RKO (cell line): ENCODE data around the gene CYP24A1.

Source experiments
- DNase-seq: peaks from one replicate; pipeline ENCODE4 v3.0.0-alpha.2; 2016; ENCODE audit warnings: low spot score

CYP24A1 gene

DNA sequence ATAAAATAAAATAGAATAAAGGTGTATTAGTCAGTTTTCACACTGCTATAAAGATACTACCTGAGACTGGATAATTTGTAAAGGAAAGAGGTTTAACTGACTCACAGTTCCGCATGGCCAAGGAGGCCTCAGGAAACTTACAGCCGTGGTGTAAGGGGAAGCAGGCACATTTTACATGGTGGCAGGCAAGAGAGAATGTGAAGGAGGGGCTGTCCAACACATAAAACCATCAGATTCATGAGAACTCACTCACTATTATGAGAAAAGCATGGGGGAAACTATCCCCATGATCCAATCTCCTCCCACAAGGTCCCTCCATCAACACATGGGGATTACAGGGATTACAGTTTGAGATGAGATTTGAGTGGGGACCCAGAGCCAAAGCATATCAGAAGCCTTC lies 62.3 kb downstream of the CYP24A1 start:
- DNase-seq, result no peak

DNA sequence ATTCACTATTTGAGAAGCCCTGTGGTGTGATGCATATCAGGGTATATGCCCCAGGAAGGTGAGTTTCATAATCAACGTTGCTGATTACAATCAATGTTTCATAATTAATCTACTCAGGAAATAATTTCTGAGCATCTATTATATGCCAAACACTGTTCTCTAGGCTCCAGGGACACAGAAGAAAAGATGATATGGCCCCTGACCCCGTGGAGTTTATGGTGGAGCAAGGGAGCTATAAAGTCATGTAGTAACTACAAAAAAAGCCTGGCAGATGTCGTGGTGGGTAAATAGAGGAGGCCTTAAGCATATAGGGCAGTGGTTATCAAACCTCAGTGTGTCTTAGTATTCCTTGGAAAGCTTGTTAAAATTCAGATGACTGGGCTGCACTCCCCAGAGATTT lies 63.3 kb downstream of the CYP24A1 start:
- DNase-seq, result no peak

DNA sequence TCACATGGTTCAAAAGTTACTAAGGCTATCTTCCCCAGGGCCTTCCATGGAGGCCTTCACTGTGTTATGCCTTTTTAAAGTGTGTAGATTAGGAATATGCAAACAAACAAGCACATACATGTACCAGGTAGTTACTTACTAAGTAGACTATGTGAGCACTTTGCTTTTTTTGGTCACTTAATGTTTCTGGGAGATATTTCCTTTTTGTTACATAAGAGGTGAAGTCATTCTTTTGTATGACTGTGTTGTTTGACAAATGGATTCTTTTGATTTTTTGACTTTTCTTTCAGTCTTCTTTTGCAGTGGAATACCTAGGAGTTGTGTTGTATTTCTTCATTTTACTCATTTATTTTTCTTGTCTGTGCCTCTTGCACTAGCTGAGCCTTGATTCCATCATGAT lies 63.7 kb downstream of the CYP24A1 start:
- DNase-seq, result no peak

- DNase-seq, result no peak
Measured at GRCh38 chr20:54108817-54109216, 65.0 kb downstream of the CYP24A1 start.

GRCh38 chr20:54108326-54108642 lies 65.5 kb downstream of the CYP24A1 start:
- DNase-seq, result no peak

DNA sequence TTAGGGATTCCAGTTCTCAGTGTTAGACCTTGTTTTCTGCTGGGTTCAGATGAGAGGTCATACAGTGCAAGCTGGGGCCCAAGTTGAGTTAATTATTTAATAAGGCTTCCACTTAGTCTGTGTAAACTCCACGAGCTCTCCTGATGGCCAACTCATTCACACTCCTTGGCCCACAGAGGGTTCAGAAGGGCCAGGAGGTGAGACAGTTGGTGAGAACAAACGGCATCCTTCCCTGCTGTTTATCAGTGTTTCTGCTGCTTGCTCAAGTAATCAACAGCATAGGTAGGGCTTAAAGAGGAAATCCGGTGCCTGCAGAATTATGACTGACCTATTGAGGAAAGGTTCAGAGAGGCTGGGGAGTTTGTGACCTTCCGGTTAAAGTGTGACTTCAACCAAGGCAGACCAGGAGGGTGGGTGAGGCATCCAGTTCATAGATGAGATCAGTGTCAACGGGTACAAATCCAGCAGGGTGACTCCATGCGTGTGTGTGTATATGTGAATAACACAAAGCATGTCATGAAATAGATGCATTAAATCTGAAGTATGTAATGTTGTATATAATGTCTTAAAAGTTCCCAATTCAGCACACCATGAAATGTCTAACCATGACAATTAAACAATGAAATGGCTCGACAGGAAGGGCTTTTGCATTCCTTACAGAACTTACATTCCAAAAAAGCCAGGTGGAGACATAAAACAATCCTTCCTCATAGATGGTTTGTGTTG lies 66.0 kb downstream of the CYP24A1 start:
- no peak for DNase-seq

- no peak for DNase-seq
Measured at GRCh38 chr20:54107181-54107580, 66.6 kb downstream of the CYP24A1 start.

GRCh38 chr20:54106162-54106561 lies 67.6 kb downstream of the CYP24A1 start:
- no peak for DNase-seq

DNA sequence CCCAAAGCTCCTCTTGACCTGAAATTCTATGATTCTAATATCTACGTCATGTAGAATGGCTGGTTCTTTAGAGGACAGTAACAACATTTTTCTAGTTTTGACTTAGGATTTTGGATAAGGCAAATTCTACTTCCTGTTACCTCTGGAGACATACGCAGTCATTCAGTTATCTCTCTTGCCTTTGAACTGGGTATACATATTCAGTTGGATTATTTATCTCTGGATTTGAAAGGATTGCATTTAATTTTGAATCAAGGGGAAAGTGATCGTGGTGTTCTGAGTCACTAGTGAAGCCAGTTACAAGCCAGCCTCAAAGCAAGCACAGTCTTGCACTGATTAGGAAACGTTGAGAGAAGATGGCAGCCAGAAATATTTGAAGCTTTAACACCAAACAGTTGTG lies 68.1 kb downstream of the CYP24A1 start:
- DNase-seq, result no peak

GRCh38 chr20:54104781-54105180 lies 69.0 kb downstream of the CYP24A1 start:
- DNase-seq, result no peak

- DNase-seq, result no peak
Measured at GRCh38 chr20:54103762-54104600, 69.8 kb downstream of the CYP24A1 start.
